ENCODE measurements around the gene CD82.

CD82 gene

DNA sequence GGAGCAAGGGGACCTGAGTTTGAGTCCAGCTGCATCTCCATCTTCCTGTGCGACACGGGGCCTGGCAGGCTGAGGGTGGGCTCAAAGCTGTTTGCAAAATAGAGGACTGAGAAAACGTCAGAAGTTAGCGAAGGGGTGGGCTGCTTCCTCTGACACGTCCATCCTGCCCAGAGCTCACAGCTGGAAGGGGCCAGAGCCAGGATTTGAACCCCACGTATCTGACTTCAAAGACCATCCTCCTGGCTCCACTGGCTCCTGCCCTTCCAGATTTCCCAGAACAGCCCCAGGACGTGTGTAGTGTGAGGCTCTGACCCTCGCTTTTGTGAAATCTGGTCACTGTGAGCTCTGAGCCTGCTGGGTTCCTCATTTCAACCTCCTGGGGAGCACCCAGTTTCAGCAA lies 56.3 kb downstream of the CD82 start:
- no peak for DNase-seq

DNA sequence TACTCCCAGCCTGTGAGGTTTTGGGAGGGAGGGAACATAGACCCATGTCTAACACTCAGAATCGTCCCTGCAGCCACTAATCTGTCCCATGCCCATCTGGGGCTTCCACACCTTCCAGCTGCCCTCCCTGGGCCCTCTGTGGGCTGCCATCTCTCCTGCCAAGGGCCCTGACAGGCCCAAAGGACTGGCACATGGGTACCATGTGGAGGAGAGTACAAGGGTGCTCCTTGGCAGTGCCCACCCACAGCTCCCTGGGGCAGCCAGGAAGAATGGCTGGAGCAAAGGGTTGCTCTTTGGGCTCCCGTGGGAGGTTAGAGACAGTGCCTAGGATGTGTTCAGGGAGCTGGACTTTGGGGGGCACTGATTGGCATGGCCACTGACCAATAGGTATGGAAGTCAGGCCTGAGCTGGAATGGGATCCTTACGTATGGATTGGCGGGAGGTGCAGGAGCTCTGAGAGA lies 56.8 kb downstream of the CD82 start:
- DNase-seq: no peak

DNA sequence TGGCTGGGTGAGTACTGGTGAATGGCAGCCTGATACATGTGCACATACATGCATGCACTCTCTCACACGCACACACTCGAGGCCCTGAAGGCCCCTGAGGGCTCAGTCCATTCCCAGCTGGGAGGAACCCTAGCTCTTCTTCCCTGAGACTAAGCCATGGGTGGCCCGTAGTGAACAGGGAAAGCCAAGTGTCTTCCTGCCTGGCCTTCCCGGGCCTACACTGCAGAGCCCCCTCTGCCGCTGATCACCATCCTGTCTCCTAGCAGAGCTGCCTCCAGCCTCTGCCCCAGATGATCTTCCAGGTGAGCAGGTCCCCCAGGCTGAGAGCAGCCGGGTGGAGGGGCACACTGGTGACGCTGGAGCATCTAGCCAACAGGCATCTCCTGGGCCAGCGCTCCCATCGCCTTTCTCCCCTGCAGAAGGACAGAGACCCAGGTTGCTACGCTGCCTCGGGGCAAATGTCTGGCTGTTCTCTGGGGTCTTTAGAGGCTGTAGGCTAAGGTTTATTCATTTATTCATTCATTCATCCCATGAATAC lies 57.3 kb downstream of the CD82 start:
- no peak for DNase-seq

DNA sequence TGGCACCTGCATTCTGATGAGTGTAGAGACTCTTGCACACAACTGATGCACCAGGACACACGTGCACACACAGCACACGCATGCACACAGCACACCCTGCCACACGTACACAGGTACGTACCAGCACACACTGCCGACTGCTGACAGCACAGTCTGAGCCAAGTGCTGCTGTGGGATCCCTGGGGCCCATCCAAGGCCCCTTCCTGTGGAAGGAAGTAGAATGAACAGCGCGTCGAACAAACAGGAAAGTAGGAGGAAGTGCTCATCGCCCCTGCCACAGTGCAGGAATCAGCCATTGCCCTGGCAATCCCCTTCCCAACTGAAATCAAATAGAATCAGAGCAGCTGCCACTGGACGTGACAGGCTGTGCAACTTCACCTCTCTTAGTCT lies 57.9 kb downstream of the CD82 start:
- no peak for DNase-seq

DNA sequence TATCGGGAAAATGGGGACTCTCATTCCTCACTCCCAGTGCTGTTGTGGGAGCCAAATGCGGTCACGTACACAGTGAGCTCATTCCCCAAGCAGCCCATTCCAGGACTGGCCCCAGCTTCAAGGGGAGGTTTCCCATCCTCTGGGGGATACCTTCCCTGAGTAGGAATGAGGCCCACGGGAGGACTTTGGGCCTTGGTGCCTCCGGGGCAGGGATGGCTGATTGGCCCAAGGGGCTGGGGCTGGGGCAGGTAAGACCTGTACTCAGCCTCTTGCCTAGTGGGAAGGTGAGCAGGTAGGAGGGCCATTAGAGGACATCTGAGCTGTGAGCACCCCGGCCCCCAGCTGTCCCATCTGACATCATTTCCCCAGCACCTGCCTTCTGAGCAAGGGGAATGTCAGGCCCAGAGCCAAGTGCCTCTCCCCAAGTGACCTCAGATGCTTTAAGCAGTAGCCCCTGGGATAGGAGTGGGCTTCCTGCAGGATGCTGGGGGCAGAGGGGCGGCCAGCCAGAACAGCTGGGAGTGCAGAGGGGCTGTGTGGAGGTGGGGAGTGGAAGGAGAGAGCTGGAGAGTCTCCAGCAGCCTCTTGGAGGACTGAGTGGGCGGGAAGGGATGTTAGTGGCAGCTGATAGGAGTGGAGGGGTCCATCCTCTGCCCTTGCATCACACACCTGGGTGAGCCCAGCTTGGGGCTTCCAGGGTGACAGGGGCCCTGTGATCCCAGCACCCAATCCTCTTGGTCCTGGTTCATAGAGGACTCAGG lies 58.4 kb downstream of the CD82 start:
- no peak for DNase-seq

DNA sequence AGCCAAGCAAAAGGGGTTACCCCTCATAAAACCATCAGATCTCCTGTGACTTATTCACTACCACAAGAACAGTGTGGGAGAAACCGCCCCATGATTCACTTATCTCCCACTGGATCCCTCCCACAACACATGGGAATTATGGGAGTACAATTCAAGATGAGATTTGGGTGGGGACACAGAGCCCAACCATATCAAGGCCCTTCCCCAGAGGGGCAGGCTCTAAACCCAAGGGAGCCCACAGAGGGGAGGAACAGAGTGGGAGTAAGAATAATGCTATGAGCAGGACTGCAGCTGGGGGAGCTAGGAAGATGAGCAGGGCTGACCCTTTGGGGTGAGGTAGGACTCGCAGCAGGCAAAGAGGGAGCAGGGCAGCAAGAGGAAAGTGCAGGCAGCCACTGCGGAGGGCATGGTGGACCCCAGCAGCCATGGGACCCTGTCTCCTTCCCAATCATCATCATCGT lies 59.3 kb downstream of the CD82 start:
- no peak for DNase-seq

DNA sequence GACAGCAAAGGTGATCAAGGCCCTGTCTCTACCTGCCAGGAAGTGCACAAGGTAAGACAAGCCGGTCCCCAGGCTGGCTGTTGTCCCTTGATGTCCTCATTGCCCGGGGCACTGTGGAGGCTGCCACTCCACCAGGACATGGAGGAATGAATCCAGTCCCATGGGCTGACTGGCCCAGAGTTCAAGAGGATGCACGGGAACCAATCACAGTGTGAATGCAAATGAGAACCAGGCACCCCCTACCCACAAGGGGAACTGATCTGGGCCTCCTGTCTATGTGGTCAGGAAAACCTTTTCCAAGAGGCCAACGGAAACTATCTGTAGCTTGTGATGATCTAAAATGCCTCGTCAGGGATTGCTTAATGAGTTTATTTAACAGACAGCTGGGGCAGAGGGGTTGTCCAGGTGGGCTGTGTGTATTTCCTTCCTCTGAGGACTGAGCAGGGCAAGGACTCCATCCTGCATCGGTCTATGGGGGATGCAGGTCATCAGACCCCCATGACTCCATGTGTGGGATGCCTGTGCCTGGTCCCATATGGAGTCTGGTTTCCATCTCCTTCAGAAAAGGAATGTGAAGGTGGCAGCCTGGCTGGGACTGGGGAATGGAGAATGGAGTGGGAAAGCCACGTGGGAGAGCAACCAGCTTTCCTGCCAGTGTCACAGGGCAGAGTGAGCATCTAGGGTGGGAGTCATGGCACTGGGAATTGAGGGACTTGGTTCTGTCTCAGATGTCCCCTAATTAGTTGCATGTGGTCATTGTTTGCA lies 60.5 kb downstream of the CD82 start:
- DNase-seq: no peak

DNA sequence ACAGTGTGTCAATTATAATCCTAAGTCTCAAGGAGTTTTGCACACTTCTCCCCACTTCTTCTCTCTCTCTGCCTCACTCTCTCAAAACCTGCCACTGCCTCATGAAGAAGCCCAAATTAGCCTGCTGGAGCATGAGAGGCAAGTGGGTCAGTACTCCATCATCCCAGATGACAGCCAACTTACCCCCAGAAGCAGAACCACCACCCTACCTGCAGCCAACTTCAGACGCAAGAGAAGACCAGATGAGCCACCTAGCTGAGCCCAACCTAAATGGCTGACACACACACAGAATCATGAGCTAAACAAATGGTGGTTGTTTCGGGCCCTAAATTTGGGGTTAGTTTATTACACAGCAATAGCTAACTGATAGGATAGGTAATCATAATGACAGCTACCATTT lies 61.2 kb downstream of the CD82 start:
- no peak for DNase-seq

DNA sequence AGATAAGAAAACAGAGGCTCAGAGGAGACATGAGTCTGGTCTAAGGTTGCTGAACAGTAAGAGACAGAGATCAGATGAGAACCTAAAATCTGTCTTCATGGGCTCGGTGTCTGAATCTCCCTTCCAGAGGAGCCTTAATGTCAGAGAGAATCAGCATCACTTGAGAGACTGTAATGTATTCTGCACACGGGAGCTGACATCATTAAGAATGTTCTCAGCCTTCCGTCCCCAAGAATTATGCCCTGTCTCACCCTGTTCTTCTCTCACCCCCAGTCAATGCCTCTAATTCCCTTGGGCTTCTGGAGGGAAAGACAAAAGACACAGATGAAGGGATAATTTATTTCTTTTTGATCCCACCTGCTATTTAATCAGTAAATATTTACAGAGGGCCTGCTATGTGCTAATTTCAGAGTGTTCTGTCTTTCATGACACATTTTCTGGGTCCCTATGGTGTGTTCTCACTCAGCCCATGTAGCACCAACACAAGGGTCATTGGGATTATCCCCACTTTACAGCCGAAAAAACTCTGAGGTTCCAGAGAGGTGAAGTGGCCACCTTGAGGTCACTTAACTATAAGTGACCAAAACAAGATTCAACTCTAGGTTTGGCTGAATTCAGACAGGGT lies 61.8 kb downstream of the CD82 start:
- DNase-seq: peak; percentile 63

DNA sequence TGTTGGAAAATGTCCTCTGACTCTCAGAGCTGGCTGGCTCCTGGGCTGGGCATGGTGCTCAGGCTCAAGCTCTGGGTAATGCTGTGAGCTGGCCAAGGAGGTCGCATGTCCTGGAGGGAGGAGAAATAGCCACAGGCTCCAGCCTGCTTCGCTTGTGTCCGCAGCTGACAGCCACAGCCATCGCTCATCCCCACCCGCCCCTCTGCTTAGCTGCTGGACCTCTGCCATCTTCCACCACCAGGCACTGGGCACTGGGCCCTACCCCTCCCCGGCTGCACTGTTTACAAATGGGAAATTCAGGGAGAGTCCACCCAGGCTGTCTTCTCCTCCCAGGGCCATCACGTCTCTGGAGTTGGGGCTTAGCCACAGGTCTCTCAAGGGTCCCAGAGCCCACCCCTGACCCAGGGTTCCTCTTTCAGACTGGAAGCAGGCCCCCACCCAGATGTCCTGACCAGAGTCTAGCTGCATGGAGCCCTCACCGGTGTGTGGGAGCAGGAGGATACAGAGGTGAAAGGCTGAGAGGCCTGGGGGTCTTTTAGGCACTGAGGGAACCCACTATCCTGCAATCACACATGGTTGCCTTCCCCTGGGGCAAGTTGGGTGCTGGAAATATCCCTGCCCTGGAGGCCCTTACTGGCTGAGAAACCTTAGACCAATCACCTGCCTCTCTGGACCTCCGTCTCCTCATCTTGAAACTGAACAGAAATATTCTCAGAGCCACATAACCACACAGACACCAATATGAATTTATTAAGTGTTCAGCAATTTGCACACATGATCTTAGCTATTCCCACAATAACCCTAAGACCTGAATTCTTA lies 62.7 kb downstream of the CD82 start:
- peak; percentile 70 for DNase-seq

DNA sequence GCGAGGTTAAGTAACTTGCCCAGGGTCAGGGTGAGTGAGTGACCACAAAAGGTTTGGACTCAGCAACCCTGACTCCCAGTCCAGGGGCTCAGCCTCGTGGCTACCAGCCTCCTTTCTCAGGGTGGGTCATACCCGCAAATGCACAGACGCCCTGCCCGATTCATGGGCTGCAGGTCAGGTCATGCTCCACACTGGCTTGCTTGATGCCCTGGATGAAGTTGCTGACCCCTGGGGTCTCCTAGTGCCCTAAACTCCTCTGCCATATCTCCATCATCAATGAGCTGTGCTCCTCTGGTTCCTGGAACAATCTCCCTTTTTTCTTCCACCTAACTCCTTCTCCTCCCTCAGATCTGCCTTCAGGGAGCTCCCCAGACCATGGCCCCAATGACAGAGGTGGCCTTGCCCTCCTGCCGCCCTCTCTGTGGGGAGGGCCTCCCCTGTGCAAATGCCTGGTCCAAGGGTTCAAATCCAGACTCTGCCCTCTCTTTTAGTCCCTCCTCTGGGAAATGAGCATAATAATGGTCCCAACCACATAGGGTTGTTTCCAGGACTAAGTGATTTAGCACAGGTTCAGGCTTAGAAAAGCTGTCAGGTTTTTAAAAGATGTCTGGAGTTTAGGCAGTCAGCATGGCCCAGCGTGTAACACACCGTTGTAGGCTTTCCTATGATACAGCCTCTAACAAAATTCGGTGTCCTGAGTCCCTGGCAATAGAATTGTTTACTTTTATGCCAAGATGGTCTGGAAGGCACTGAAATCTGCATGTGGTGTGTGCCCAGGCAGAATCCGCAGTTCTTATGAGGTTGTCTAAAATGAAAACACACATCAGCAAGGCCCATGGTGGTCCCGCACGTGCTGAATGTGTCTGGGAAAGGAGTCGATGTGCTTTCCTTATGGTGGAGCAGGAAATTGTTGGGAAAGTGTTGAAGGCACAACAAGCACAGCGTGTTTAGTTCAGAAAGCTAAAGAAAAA lies 63.6 kb downstream of the CD82 start:
- DNase-seq: no peak

DNA sequence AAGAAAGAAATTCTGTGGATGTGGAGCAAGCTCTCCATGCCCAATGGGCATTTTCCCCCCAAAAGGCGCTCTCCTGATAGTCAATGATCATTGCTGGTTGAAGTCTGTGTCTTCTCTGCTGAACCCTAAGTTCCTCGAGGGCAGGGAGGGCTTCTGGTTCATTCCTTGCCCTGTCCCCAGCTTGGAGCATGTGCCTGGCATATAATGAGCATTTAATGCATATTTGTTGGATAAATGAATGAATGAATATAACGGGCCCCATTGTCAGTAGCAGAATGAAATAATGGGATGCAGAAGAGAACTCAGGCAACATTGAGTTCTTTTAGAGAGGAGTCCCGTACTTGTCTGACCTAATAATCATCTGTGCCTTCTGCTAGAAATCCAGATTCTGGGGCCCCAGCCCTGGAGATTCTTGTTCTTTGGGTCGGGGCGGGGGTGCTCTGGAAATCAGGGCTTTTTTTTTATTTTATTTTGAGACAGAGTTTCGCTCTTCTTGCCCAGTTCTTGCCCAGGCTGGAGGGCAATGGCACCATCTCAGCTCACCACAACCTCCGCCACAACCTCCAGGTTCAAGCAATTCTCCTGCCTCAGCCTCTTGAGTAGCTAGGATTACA lies 64.4 kb downstream of the CD82 start:
- no peak for DNase-seq

DNA sequence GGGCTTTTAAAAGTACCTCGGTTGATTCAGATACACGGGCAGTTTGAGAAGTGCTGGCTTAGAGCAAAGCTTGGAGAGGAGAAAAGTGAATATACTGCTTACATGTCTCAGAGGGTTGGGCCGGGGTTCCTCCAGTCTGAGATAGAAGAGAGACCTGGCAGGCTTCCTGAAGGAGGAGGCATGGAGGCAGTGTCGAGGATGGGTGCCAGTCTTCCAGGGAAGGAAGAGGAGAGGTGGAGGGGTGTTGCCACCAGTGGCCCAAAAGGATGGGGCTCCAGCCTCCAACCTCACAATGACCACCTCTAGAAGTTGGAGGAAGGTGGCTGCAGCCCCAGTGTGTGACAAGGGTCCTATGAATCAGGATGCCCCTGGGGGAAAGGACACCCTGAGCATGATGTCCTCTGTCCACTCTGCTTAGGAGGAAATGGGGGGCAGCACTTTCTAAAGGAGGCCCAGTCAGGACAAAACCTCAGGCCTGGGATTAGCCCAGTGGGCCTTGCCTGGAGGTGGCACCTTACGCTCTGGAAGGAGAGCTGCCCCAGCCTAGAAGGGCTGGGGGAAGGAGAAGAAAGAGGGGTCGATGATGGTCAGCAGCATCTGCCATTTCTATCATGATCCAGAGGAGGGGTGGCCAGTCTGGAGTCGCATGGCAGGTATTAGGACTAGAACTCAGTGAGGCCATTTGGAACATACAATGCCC lies 65.2 kb downstream of the CD82 start:
- DNase-seq: no peak

DNA sequence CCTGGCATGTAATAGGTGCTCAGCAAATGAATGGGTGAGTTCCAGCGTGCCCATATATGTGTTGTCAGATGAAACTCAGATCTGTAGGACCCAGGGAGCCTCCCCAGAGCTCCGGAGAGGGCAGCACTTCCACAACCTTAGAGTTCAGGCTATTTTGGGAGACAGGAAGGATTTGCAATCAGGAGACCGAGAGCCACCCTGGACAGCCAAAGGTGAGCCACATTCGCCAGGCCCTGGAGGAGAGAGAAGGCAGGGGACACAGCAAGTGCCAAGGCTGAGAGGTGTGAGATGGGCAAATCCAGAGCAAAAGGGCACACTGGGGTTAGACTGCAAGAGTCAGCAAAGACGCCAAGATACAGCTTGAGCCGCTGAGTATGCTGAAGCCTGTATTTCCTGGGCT lies 66.4 kb downstream of the CD82 start:
- DNase-seq: no peak

DNA sequence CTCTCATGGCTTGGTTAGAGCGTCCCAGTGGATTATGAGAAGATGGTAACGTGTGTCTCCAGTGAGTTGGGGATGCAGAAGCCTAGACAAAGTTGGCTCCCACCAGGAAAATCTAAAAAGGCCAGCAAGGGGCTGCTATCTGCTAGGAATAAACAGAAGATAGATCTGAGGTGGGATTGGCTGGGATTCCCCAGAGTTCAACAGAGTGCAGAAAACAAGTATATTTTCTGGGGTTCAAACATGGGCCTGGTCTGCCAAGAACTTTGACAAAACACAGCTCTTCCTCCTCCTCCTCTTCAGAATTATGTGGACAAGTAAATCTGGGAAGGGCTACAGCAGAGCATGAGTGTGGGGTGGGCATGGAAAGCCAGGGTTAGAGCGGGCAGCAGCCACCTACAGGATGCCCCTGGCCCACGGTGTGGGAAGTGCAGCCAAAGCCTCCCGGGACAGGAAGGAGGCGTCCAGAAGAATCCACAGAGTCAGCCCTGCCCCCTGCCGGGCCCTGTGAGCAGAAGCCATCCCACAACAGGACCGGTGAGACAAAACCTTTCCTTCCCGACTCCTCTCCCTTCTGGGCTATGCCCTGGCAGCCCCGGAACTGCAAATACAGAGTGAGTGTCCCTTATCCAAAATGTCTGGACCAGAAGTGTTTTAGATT lies 67.1 kb downstream of the CD82 start:
- no peak for DNase-seq

DNA sequence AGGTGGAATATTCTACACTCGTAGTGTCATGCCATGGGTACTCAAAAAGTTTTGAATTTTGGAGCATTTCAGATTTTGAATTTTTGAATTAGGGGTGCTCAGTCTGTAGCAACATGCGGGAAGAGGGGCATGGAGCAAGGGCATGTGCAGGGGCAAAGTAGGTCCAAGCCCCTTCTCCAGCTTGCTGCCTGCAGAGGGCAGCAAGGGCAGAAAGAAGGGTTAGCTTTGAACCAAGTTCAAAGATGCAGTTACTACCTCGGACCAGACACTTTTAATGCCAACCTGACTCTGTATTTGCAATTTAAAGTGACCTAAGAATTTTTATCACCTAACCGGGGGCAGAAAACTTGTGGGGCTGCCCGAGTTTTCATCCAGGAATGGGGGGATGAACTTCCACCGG lies 68.2 kb downstream of the CD82 start:
- no peak for DNase-seq

DNA sequence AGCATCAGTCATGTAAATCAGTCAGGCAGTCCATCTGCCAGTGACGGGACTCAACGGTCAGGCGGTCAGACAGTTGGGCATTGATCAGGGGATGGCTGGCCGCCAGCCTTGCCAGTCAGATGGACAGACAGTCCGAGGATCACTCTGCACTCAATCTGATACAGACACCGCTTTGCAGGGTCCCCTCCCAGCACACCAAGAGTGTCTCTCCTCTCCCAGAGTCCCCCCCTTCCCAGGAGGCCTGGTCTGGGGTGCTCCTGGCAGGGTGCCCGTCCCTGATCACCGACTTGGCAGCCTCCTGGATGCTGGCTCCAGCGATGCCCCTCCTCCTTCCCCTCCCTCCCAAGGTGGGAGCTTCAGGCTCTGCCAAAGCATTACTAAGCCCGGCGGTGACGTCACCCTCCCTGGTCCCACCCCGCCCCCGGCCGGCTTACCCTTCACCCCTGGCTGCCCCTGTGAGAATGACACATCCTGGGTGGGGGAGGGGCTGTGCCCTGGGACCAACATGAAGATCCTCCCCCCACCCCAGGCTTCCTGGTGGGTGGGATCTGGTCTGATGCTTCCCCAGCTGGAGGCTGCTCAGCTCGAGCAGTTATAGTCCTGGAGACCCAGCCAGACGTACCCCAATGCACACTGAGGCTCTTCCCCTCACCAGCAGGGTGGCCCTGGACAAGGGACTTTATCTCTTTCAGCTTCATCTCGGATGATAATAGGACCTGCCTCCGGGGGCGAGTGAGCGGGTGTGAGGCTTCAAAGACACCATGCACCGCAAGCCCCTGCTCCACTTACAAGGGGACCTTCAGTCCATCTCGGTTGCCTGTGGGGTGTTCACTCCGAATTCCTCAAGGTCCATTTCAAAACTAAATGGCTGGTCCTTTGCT lies 69.2 kb downstream of the CD82 start:
- DNase-seq: no peak

DNA sequence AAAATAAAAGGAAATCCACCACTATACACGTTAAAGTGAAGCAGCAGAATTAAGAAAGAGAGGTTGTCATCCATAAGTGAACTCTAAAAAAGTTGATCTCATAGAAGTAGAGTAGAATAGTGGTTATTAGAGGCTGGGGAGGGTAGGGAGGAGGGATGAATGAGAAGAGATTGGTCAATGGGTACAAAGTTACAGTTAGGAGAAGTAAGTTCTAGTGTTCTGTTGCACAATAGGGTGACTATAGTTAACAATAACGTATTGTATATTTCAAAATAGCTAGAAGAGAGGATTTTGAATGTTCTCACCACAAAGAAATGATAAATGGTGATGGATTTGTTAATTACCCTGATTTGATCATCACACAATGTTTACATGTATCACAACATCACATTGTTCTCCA lies 72.0 kb downstream of the CD82 start:
- DNase-seq: no peak

DNA sequence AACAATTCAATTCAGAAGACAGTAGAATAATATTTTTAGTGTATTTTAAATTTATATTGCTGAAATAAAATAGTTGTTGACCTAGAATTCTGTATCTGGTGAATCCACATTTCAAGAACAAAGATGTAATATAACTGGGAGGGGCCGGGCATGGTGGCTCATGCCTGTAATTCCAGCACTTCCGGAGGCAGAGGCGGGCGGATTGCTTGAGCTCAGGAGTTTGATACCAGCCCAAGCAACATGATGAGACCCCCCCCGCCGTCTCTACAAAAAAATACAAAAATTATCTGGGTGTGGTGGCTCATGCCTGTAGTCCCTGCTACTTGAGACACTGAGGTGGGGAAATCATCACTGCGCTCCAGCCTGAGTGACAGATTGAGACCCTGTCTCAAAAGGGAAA lies 72.6 kb downstream of the CD82 start:
- no peak for DNase-seq

Measured in NCI-H748 treated with DMSO at 0.1 percent for 48 hours (cell line).